ENCODE results near the gene AMPD3. TPM values are rescaled to one million over a fixed set of nuclear protein-coding genes. Genes with fewer than 3 reads are reported as not detected.

AMPD3 gene
- total RNA-seq, 2 experiments from 2014 or later = 13.2 to 14.1 TPM

DNA sequence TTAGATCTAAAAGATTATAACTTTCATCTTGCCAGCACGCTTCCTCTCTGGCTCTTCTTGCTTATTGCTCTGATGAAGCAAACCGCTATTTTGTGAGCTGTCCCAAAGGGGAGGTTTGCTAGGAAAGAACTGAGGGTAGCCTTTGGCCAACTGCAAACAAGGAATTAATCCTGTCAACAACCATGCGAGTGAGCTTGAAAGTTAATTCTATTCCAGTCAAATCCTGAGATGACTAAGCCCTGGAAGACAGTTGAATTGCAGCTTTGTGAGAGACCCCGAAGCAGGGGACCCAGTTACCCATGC is 96.2 kb downstream of the AMPD3 start:
- Histone ChIP-seq H3K27ac (ENCODE audit: low read depth in 1 of 2, low read length in 2 of 2) (no peak overlapping the region), H3K27me3 (ENCODE audit: control insufficient read depth in 1 of 2, insufficient read depth in 2 of 2, low read length in 2 of 2) (peaks cover 0 to 5% of the 10 kb centered on the region in 2 experiments), H3K9me3 (ENCODE audit: control insufficient read depth in 1 of 2, insufficient read depth in 1 of 2, low read length in 2 of 2) (peaks cover 0 to 7% of the 10 kb centered on the region in 2 experiments), H3K36me3 (ENCODE audit: insufficient read depth, low read length) (no peaks in the 10 kb centered on the region), H3K4me1 (ENCODE audit: insufficient read depth, low read length) (no peaks in the 10 kb centered on the region), H3K4me3 (ENCODE audit: low read length) (no peak overlapping the region)
- DNase-seq (no peak), ATAC-seq (ENCODE audit: poor library complexity) (no peak)
- H3K27me3 Mint-ChIP-seq = peaks cover 8% of the 10 kb centered on the region
- no peaks in the 10 kb centered on the region for H3K36me3 Mint-ChIP-seq (ENCODE audit: low read depth)
- TF ChIP-seq CTCF (IDR thresholded peaks at IDR 0.05) = no peak
- H3K27ac Mint-ChIP-seq = no peak overlapping the region
- H3K4me1 Mint-ChIP-seq (ENCODE audit: low read depth) = no peaks in the 10 kb centered on the region
- POLR2A ChIA-PET = no interaction called here
- peaks cover 7% of the 10 kb centered on the region for H3K9me3 Mint-ChIP-seq
- CTCF ChIA-PET = no interaction called here
- no peak overlapping the region for H3K4me3 Mint-ChIP-seq
- intact Hi-C loops (cut with DNase I, micrococcal nuclease) = no loop called here

GRCh38 chr11:10551845-10552352 is 96.8 kb downstream of the AMPD3 start:
- peaks cover 8% of the 10 kb centered on the region for H3K27me3 Mint-ChIP-seq
- CTCF ChIA-PET = no interaction called here
- TF ChIP-seq CTCF (IDR thresholded peaks at IDR 0.05) = no peak
- Histone ChIP-seq H3K27me3 (ENCODE audit: control insufficient read depth in 1 of 2, insufficient read depth in 2 of 2, low read length in 2 of 2) (peaks cover 0 to 7% of the 10 kb centered on the region in 2 experiments), H3K4me1 (ENCODE audit: insufficient read depth, low read length) (no peaks in the 10 kb centered on the region), H3K4me3 (ENCODE audit: low read length) (no peak overlapping the region), H3K9me3 (ENCODE audit: control insufficient read depth in 1 of 2, insufficient read depth in 1 of 2, low read length in 2 of 2) (peaks cover 0 to 7% of the 10 kb centered on the region in 2 experiments), H3K27ac (ENCODE audit: low read depth in 1 of 2, low read length in 2 of 2) (no peak overlapping the region), H3K36me3 (ENCODE audit: insufficient read depth, low read length) (no peaks in the 10 kb centered on the region)
- intact Hi-C loops (cut with DNase I, micrococcal nuclease) = no loop called here
- no peaks in the 10 kb centered on the region for H3K4me1 Mint-ChIP-seq (ENCODE audit: low read depth)
- peaks cover 7% of the 10 kb centered on the region for H3K9me3 Mint-ChIP-seq
- no peak overlapping the region for H3K27ac Mint-ChIP-seq
- POLR2A ChIA-PET = no interaction called here
- DNase-seq = no peak
- ATAC-seq (ENCODE audit: poor library complexity) = no peak
- no peak overlapping the region for H3K4me3 Mint-ChIP-seq
- no peaks in the 10 kb centered on the region for H3K36me3 Mint-ChIP-seq (ENCODE audit: low read depth)

DNA sequence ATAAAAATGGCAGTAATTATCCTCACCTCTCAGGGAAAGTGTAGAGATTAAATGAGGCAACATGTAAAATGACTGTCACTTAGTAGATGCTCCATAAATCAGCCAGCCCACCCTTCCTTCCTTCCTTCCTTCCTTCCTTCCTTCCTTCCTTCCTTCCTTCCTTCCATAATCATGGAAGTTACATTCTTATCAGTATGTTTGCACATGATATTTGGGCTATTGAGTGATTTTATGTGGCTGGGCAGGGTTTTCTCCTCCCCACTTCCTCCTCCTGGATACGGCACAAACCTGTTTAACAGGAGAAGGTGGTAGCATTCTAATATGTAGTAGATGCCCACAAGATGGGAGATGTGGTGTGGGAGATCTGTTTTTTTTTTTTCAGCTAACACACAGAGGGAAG is 101.5 kb downstream of the AMPD3 start:
- Mint-ChIP-seq H3K4me3 (no peak overlapping the region), H3K9me3 (peaks cover under 1% of the 10 kb centered on the region), H3K27me3 (peaks cover 13% of the 10 kb centered on the region), H3K36me3 (ENCODE audit: low read depth) (no peaks in the 10 kb centered on the region), H3K4me1 (ENCODE audit: low read depth) (no peaks in the 10 kb centered on the region), H3K27ac (no peak overlapping the region)
- CTCF ChIA-PET = interaction anchor here (1.2 to 1.6 kb wide), 3 partner anchors 12 to 97 kb away, joined by 3 to 4 read pairs (median 3); no protein-coding TSS in a partner anchor
- intact Hi-C loops (cut with DNase I, micrococcal nuclease) = loop anchor here in 1 of 2 experiments (5.0 kb wide), 1 partner anchor 96 kb away; no protein-coding TSS in a partner anchor
- Histone ChIP-seq H3K4me3 (ENCODE audit: low read length) (no peak overlapping the region), H3K27ac (ENCODE audit: low read depth in 1 of 2, low read length in 2 of 2) (no peak overlapping the region), H3K36me3 (ENCODE audit: insufficient read depth, low read length) (no peaks in the 10 kb centered on the region), H3K4me1 (ENCODE audit: insufficient read depth, low read length) (no peaks in the 10 kb centered on the region), H3K27me3 (ENCODE audit: control insufficient read depth in 1 of 2, insufficient read depth in 2 of 2, low read length in 2 of 2) (peaks cover 0 to 6% of the 10 kb centered on the region in 2 experiments), H3K9me3 (ENCODE audit: control insufficient read depth in 1 of 2, insufficient read depth in 1 of 2, low read length in 2 of 2) (peaks cover 0 to 6% of the 10 kb centered on the region in 2 experiments)
- TF ChIP-seq CTCF (IDR thresholded peaks at IDR 0.05) = no peak
- DNase-seq (no peak), ATAC-seq (ENCODE audit: poor library complexity) (no peak)
- POLR2A ChIA-PET = no interaction called here

Other genes starting within 250 kb of the AMPD3 start
- gene SBF2, start 161.0 kb upstream of the AMPD3 start, total RNA-seq = 10 to 100 TPM; 14.2 to 15.2 TPM
- 1 to 10 TPM; 1.5 to 1.8 TPM for gene ADM, start 150.2 kb upstream of the AMPD3 start, total RNA-seq
- gene RNF141, start 85.9 kb downstream of the AMPD3 start, total RNA-seq = 10 to 100 TPM; 18.0 to 19.0 TPM
- gene LYVE1, start 113.4 kb downstream of the AMPD3 start, total RNA-seq = not detected
- gene IRAG1, start 238.5 kb downstream of the AMPD3 start, total RNA-seq = not detected

Data from CD4-positive, alpha-beta T cell (primary cell).